ENCODE measurements around the gene TBX21. TPM values are rescaled to one million over a fixed set of nuclear protein-coding genes. Genes with fewer than 3 reads are reported as not detected.
"Not testable (repeated sequence)": the region's sequence is repeated elsewhere in the genome, so short reads cannot be mapped to it uniquely, and the experiment has no call there.

Gene TBX21
- total RNA-seq, 1 experiment from 2014 or later, result not detected

- Mint-ChIP-seq H3K27me3 (ENCODE audit: unreplicated experiment) (peaks cover 75% of the 10 kb centered on the region), H3K36me3 (ENCODE audit: insufficient read depth, unreplicated experiment) (no peaks in the 10 kb centered on the region), H3K4me1 (ENCODE audit: low read depth, unreplicated experiment) (no peaks in the 10 kb centered on the region), H3K9me3 (ENCODE audit: low read depth, unreplicated experiment) (no peaks in the 10 kb centered on the region), H3K4me3 (ENCODE audit: low read depth, unreplicated experiment) (no peak overlapping the region), H3K27ac (ENCODE audit: unreplicated experiment) (no peak overlapping the region)
- TF ChIP-seq CTCF (IDR thresholded peaks at IDR 0.05; ENCODE audit: unreplicated experiment), result no peak
- CTCF ChIA-PET, result no interaction called here
- no peak for DNase-seq
- intact Hi-C loops (cut with micrococcal nuclease; ENCODE audit: unreplicated experiment), result no loop called here
- BruUV-seq (replicated peaks), result no TSS peak
Measured at GRCh38 chr17:47739150-47739549, 6.1 kb downstream of the TBX21 start.

GRCh38 chr17:47739945-47740344 lies 6.9 kb downstream of the TBX21 start:
- H3K4me1 Mint-ChIP-seq (ENCODE audit: low read depth, unreplicated experiment); H3K4me3 Mint-ChIP-seq (ENCODE audit: low read depth, unreplicated experiment); H3K27ac Mint-ChIP-seq (ENCODE audit: unreplicated experiment); DNase-seq; BruUV-seq (replicated peaks); H3K9me3 Mint-ChIP-seq (ENCODE audit: low read depth, unreplicated experiment); intact Hi-C loops (cut with micrococcal nuclease; ENCODE audit: unreplicated experiment); H3K36me3 Mint-ChIP-seq (ENCODE audit: insufficient read depth, unreplicated experiment): not testable (repeated sequence)
- peaks cover 75% of the 10 kb centered on the region for H3K27me3 Mint-ChIP-seq (ENCODE audit: unreplicated experiment)
- CTCF ChIA-PET, result interaction anchor here (0.8 kb wide), 1 partner anchor 323 kb away, joined by 3 read pairs; no protein-coding TSS in a partner anchor

- TF ChIP-seq CTCF (IDR thresholded peaks at IDR 0.05; ENCODE audit: unreplicated experiment), result no peak
- CTCF ChIA-PET, result interaction anchor here (1.0 kb wide), 1 partner anchor 42 kb away, joined by 3 read pairs; no protein-coding TSS in a partner anchor
- no peak overlapping the region for H3K4me3 Mint-ChIP-seq (ENCODE audit: low read depth, unreplicated experiment)
- intact Hi-C loops (cut with micrococcal nuclease; ENCODE audit: unreplicated experiment), result no loop called here
- H3K27ac Mint-ChIP-seq (ENCODE audit: unreplicated experiment), result no peak overlapping the region
- no peaks in the 10 kb centered on the region for H3K9me3 Mint-ChIP-seq (ENCODE audit: low read depth, unreplicated experiment)
- BruUV-seq (replicated peaks), result no TSS peak
- H3K27me3 Mint-ChIP-seq (ENCODE audit: unreplicated experiment), result peaks cover 75% of the 10 kb centered on the region
- H3K4me1 Mint-ChIP-seq (ENCODE audit: low read depth, unreplicated experiment), result no peaks in the 10 kb centered on the region
- no peak for DNase-seq
- H3K36me3 Mint-ChIP-seq (ENCODE audit: insufficient read depth, unreplicated experiment), result no peaks in the 10 kb centered on the region
Measured at GRCh38 chr17:47741109-47741792, 8.2 kb downstream of the TBX21 start.

- intact Hi-C loops (cut with micrococcal nuclease; ENCODE audit: unreplicated experiment), result no loop called here
- H3K9me3 Mint-ChIP-seq (ENCODE audit: low read depth, unreplicated experiment), result no peaks in the 10 kb centered on the region
Measured at GRCh38 chr17:47741793-47742145, 8.7 kb downstream of the TBX21 start.

More at GRCh38 chr17:47741793-47742145, 8.7 kb downstream of the TBX21 start:
- no peak for TF ChIP-seq CTCF (IDR thresholded peaks at IDR 0.05; ENCODE audit: unreplicated experiment)
- Mint-ChIP-seq H3K4me1 (ENCODE audit: low read depth, unreplicated experiment) (no peaks in the 10 kb centered on the region), H3K4me3 (ENCODE audit: low read depth, unreplicated experiment) (no peak overlapping the region), H3K27me3 (ENCODE audit: unreplicated experiment) (peaks cover 75% of the 10 kb centered on the region), H3K27ac (ENCODE audit: unreplicated experiment) (no peak overlapping the region), H3K36me3 (ENCODE audit: insufficient read depth, unreplicated experiment) (no peaks in the 10 kb centered on the region)
- no peak for DNase-seq
- no TSS peak for BruUV-seq (replicated peaks)
- CTCF ChIA-PET, result interaction anchor here (0.6 to 1.0 kb wide), 3 partner anchors 9 to 121 kb away, joined by 3 to 10 read pairs (median 3); partner anchors contain the start of gene TBX21
